ENCODE data around the gene CAP2.
"Not testable (repeated sequence)": the region's sequence is repeated elsewhere in the genome, so short reads cannot be mapped to it uniquely, and the experiment has no call there.

CAP2 gene

DNA sequence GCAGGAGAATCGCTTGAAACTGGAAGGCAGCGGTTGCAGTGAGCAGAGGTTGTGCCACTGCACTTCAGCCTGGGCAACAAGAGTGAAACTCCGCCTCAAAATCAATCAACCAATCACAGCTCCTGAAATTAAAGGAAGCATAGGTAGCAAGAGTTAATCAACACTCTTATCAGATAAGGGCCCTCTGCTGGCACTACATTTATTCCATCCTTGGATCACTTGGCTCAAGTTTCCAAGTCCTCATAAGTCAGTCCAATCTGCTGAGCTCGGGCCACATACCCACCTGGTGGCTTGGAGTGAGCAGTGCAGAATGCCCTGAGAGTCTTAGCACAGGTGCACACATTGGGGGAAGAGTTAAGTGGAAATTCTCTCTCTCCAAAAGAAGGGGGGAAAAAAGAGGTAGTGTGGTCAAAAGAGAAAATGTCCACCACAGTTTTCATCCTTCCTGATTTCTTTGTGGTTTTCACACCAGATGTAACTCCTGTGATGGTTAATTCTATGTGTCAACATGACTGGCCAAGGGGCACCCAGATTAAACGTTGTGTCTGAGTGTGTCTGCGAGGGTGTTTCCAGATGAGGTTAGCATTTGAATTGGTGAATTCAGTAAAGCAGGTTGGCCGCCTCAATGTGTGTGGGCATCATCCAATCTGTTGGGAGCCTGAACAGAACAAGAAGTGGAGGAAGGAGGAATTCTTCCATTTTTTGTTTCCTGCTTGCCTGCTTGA lies 192.5 kb downstream of the CAP2 start:
- DNase-seq, result no peak

DNA sequence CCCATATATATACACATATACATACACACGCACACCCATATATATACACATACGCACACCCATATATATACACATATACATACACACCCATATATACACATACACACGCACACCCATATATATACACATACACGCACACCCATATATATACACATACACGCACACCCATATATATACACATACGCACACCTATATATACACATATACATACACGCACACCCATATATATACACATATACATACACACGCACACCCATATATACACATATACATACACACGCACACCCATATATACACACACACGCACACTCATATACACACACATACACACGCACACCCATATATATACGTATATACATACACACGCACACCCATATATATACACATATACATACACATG lies 193.2 kb downstream of the CAP2 start:
- not testable (repeated sequence) for DNase-seq

GRCh38 chr6:17588011-17588410 lies 194.6 kb downstream of the CAP2 start:
- DNase-seq, result no peak

- DNase-seq, result peak; percentile 89
Measured at GRCh38 chr6:17589406-17590096, 196.2 kb downstream of the CAP2 start.

DNA sequence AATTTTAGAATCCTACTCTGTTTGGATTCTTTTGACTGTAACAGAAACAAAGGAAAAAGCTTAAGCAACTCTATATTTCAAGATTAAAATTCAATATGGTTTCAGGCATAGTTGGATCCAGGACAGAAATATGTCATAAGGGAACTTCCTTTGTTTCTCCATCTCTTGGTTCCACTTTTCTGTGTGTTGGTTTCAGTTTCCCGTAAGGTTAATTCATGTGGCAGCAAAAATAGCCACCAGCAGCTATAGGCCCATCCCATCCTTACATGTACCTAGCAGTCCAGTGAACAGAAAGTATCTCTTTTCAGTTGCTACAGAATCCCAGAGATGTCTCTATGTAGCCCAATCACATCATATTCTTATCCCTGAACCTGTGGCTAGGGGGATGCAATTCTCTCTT lies 197.9 kb downstream of the CAP2 start:
- no peak for DNase-seq

DNA sequence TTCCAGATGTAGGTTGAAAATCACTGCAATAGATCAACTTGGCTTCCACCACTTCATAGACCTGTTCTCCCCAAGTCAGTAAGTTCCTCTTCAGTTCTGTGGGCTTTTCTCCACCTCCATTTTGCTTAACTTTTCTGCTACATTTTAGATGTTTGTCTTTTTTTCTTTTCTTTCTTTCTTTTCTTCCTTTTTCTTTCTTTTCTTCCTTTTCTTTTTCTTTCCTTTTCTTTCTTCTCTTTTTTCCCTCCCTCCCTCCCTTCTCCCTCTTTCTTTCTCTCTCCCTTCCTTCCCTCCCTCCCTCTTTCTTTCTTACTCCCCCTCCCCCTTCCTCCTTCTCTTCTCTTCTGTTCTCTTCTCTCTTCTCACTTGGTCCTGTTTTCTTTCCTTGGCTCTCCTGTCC lies 199.9 kb downstream of the CAP2 start:
- DNase-seq, result no peak

DNA sequence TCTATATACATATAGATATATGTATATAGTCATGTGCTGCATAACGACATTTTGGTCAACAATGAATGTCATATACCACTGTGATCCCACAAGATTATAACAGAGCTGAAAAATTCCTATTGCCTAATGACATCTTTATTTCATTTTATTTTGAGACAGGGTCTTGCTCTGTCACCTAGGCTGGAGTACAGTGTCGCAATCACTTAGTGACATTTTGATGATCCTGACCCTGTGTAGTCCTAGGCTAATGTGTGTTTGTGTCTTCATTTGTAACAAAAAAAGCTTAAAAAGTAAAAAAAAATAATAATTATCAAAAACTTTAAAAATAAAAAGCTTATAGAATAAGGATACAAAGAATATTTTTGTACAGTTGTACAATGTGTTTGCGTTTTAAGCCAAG lies 202.7 kb downstream of the CAP2 start:
- DNase-seq, result no peak

GRCh38 chr6:17599877-17600526 lies 206.6 kb downstream of the CAP2 start, which contains the start of gene FAM8A1:
TSS of gene FAM8A1 (plus strand) at chr6:17600302. CDS start at chr6:17600410, 108 bp downstream.
- peak; percentile 85 for DNase-seq

DNA sequence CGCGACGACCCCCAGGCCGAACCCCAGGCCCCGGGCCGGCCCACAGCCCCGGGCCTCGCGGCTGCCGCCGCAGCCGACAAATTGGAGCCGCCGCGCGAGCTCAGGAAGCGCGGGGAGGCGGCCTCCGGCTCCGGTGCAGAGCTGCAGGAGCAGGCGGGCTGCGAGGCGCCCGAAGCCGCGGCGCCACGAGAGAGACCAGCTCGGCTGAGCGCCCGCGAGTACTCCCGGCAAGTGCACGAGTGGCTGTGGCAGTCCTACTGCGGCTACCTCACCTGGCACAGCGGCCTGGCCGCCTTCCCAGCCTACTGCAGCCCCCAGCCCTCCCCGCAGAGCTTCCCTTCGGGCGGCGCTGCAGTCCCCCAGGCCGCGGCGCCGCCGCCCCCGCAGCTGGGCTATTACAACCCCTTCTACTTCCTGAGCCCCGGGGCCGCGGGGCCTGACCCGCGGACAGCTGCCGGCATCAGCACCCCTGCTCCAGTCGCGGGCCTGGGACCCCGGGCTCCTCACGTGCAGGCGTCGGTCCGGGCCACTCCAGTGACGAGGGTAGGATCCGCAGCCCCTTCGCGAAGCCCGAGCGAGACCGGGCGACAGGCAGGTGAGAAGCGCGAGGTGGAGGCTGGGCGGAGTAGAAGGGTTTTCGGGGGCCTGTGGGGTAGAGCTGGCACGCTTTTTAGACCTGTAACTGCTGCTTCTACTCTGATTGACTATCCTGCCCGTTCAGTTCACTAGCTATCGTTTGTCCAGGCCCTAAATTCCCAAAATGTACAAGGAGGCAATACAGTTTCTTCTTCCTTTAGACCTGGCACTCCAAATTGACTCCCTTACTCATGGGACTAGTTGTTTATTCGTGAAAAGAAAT lies 207.4 kb downstream of the CAP2 start:
- DNase-seq, result no peak

DNA sequence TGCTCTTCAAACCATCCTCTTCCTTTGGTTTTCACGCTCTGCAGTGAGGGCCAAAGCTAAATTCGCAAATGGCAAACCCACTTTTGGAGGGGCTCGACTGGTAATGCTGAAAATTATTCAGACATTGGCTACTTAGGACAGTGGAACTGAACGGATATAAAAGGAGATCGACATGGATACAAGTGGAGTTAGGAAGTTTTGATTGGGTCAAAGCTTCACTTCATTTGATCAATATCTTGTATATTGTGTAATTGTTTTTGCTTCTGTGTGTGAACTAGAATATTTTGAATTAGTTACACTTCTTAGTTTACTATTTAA lies 207.9 kb downstream of the CAP2 start:
- no peak for DNase-seq

GRCh38 chr6:17602888-17603287 lies 209.5 kb downstream of the CAP2 start:
- DNase-seq, result no peak

DNA sequence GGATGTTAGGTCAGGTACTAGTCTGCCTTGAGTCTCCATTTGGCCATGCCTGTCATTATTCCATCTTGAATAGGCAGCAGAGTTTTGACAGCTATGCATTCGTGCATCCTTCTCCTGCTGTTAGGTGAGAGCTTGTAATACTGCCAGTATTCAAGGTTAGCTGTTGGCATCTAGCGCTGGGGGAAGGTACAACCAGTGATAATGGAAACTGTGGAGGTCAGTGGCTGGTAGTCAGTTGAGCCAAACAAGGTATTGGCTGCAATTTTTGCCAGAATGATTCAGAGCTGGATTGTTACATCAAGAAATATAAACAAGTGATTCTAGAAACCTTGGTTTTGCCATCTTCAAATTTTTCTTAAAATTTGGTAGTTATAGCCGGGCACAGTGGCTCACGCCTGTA lies 213.2 kb downstream of the CAP2 start:
- no peak for DNase-seq
